GM12891 (cell line): ENCODE data around the gene FRMD5.

Source experiments
- POLR2A ChIP-seq: IDR thresholded peaks from 2 replicates; pipeline ENCODE4 v1.6.1; 2011; ENCODE audit warnings: low read depth, low read length, control low read depth
- SPI1 ChIP-seq: IDR thresholded peaks from 2 replicates; pipeline ENCODE4 v1.6.1; 2011; ENCODE audit warnings: low read depth, low read length, control low read depth
- TAF1 ChIP-seq: IDR thresholded peaks from 2 replicates; pipeline ENCODE4 v1.6.1; 2011; ENCODE audit warnings: low read depth, low read length, control low read depth

DNA sequence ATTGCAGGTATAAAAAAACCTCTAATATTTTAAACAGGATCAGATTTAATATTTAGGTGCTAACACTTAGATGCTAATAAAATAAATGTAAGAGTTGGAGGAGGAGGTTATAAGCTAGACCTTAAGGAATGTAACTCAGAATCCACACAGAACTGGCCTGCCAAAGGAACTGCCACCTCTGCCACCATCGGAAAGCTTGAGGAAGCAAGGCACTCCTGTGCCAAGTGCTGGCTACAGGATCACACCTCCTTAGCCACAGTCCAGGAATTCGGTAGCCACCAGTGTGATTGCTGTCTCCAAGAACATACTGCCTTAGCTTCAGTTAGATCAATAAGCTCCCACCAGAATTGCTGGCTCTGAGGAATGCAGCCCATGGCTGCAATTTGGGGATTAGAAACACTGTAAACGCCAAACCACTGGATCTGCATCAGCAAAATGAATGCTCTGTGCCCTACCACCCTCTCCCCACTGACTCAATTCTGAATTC lies 58.0 kb downstream of the FRMD5 start:
- TF ChIP-seq POLR2A (no peak), SPI1 (no peak), TAF1 (no peak)
